ENCODE results near the gene C10orf88. TPM values are rescaled to one million over a fixed set of nuclear protein-coding genes. Genes with fewer than 3 reads are reported as not detected.
A peak's percentile ranks its signal among the peaks of the same experiment; 100 is the strongest.

Gene C10orf88
- total and polyA plus RNA-seq, 9 of the 15 experiments (the other 6 are each of a cell fraction or from before 2014, with no cell fraction given), result 2.5 to 9.6 (median 7.5) TPM

DNA sequence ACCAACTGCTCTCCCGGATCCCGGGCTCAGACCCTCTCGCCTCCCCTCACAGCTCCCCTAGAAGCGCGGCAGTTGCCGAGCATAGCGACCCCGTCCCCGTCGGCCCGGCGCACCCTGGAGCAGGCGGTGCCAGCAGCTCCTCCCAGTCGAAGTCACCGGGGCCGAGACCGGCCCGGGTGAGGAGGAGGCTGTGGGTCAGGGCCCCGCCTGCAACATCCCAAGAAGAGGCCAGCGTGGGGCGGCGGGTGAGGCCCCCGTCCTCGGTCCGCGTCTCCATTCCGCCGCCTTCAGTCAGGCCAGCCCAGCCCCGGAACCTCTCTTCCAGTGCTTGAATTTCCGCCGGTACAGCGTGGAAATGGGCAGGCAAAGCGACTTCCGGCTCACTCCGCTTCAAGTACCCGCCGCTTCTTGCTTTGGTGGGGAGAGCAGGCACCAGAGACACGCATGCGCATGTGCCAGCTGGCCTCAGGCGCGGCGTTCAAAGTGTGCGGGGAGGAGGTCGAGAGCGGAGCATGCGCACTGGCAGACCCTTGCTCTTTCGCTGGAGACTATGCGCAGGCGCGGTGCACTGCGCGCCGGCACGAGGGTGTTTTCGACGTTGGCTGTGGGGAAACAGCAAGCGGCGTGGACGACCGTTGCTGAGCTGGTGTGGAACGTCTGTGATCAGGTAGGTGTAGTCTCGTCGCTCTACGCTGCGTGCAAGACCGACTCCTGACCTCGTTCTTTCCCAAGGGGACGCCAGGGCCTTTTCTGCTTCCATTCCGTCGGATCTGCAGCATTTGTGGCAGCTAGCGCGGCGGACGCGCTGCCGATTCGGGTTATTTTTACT, at the start of gene C10orf88 (continued):
- TF ChIP-seq, protein P1, sequence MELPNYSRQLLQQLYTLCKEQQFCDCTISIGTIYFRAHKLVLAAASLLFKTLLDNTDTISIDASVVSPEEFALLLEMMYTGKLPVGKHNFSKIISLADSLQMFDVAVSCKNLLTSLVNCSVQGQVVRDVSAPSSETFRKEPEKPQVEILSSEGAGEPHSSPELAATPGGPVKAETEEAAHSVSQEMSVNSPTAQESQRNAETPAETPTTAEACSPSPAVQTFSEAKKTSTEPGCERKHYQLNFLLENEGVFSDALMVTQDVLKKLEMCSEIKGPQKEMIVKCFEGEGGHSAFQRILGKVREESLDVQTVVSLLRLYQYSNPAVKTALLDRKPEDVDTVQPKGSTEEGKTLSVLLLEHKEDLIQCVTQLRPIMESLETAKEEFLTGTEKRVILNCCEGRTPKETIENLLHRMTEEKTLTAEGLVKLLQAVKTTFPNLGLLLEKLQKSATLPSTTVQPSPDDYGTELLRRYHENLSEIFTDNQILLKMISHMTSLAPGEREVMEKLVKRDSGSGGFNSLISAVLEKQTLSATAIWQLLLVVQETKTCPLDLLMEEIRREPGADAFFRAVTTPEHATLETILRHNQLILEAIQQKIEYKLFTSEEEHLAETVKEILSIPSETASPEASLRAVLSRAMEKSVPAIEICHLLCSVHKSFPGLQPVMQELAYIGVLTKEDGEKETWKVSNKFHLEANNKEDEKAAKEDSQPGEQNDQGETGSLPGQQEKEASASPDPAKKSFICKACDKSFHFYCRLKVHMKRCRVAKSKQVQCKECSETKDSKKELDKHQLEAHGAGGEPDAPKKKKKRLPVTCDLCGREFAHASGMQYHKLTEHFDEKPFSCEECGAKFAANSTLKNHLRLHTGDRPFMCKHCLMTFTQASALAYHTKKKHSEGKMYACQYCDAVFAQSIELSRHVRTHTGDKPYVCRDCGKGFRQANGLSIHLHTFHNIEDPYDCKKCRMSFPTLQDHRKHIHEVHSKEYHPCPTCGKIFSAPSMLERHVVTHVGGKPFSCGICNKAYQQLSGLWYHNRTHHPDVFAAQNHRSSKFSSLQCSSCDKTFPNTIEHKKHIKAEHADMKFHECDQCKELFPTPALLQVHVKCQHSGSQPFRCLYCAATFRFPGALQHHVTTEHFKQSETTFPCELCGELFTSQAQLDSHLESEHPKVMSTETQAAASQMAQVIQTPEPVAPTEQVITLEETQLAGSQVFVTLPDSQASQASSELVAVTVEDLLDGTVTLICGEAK (IDR thresholded peaks at IDR 0.05), result peak; percentile 97
- TF ChIP-seq, protein P1 (CRISPR knock-in tag; IDR thresholded peaks at IDR 0.05), result no peak
- TF ChIP-seq TAF15 (IDR thresholded peaks at IDR 0.05; ENCODE audit: low read depth, low read length), result no peak
- TF ChIP-seq NR1H2 (CRISPR knock-in tag; IDR thresholded peaks at IDR 0.05), result no peak; the same call in 1 of the 2 replicates
- peak; percentile 99 to 100 for TF ChIP-seq NRF1 (conservative IDR thresholded peaks at IDR 0.05 in 1 of 2, IDR thresholded peaks at IDR 0.05 in 1 of 2)
- TF ChIP-seq TCF7L2 (IDR thresholded peaks at IDR 0.05; ENCODE audit: low read depth, low read length), result peak; percentile 26; the same call in 1 of the 2 replicates
- TF ChIP-seq RUNX1 (IDR thresholded peaks at IDR 0.05; ENCODE audit: low read depth), result no peak
- TF ChIP-seq NR2C2 (CRISPR knock-in tag; IDR thresholded peaks at IDR 0.05), result no peak
- TF ChIP-seq NR2C2 (tag; IDR thresholded peaks at IDR 0.05), result peak; percentile 90
- TF ChIP-seq PYGO2 (tag; IDR thresholded peaks at IDR 0.05), result no peak
- peak in 1 of 2 experiments; percentile 47; a peak in 1 of 4 replicates for TF ChIP-seq KDM4B (IDR thresholded peaks at IDR 0.05; ENCODE audit: borderline replicate concordance in 2 of 2, low read depth in 1 of 2)
- TF ChIP-seq BHLHE40 (IDR thresholded peaks at IDR 0.05; ENCODE audit: low read length), result peak; percentile 51
- TF ChIP-seq ZBTB11 (CRISPR knock-in tag; IDR thresholded peaks at IDR 0.05), result peak; percentile 93 to 99 (median 98)
- TF ChIP-seq PHF8 (IDR thresholded peaks at IDR 0.05; ENCODE audit: borderline replicate concordance, low read length), result peak; percentile 71; the same call in 1 of the 2 replicates
